Thoracic aorta (tissue), 2 donors: ENCODE results near the gene KCNQ2. TPM values are rescaled to one million over a fixed set of nuclear protein-coding genes. Genes with fewer than 3 reads are reported as not detected.
"Not testable (repeated sequence)": the region's sequence is repeated elsewhere in the genome, so short reads cannot be mapped to it uniquely, and the experiment has no call there.

Source experiments
- ATAC-seq: fragments of 150-250 bp; one replicate; pipeline ENCODE4 v1.8.0; 2017; ENCODE audit warnings: low read depth; ENCODE audit not compliant: insufficient number of reproducible peaks, low FRiP score
- DNase-seq: peaks from one replicate; pipeline ENCODE4 v3.0.0-alpha.2; 2020; ENCODE audit warnings: low spot score
- H3K27ac ChIP-seq, 2 donors: fragments of 200-600 bp; sonication (generic); 1 replicate in 1 of 2; 2 replicates in 1 of 2; pipeline ENCODE4 v1.5.1; 2016; ENCODE audit warnings: mild to moderate bottlenecking in 2 of 2, moderate library complexity in 2 of 2
- H3K27me3 ChIP-seq: fragments of 200-600 bp; sonication (generic); replicated peaks from 2 replicates; pipeline ENCODE4 v1.6.0; 2016; ENCODE audit warnings: mild to moderate bottlenecking; ENCODE audit not compliant: insufficient read depth
- H3K36me3 ChIP-seq: fragments of 200-600 bp; sonication (generic); one replicate; pipeline ENCODE4 v1.5.1; 2016
- H3K4me1 ChIP-seq, 2 donors: fragments of 200-600 bp; sonication (generic); 1 replicate in 1 of 2; 2 replicates in 1 of 2; pipeline versions ENCODE4 v1.5.1 to v1.6.0; 2016; ENCODE audit warnings: low read depth in 2 of 2, mild to moderate bottlenecking in 1 of 2; ENCODE audit not compliant: control insufficient read depth in 1 of 2
- H3K4me3 ChIP-seq: fragments of 200-600 bp; sonication (generic); 2 replicates; pipeline ENCODE4 v1.5.1; 2016; ENCODE audit warnings: mild to moderate bottlenecking
- H3K9me3 ChIP-seq: fragments of 200-600 bp; sonication (generic); 2 replicates; pipeline ENCODE4 v1.5.1; 2016
- total RNA-seq, 2 donors: library from RNA; depleted of rRNA; stranded (reverse); fragments of >200 nt; gene quantifications; one replicate each; pipeline versions ENCODE4 v1.1.0 to v1.2.3, GENCODE V29; 2016
- TF ChIP-seq, protein P1 (sequence below): fragments of 200-600 bp; sonication (generic); IDR thresholded peaks from one replicate; pipeline ENCODE4 v1.5.1; 2019; ENCODE audit warnings: antibody characterized with exemption

KCNQ2 gene
- total RNA-seq, 2 donors from 2014 or later: not detected

DNA sequence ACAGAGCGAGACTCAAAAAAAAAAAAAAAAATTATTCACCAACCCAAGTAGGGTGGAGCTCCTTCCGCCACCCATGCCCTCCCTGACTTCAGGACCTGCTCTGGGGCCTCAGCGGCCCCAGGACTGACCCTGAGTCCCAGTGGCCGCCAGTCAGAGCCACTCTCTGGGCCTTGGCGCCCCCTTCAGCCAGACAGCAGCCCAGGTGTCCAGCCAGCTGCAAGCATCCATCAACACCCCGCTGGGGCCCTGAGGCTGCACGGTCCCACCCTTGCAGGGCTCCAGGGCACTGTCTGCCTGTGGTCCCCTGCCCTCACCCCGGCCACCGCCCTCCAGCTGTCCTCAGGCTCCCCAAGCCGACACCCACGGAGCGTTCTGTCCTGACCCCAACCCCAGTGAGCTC lies 11.4 kb upstream of the KCNQ2 start:
- Histone ChIP-seq H3K27me3 (peaks cover 7% of the 10 kb centered on the region), H3K36me3 (no peaks in the 10 kb centered on the region), H3K27ac (no peak overlapping the region), H3K9me3 (no peaks in the 10 kb centered on the region), H3K4me1 (no peaks in the 10 kb centered on the region), H3K4me3 (no peak overlapping the region)
- TF ChIP-seq, protein P1, sequence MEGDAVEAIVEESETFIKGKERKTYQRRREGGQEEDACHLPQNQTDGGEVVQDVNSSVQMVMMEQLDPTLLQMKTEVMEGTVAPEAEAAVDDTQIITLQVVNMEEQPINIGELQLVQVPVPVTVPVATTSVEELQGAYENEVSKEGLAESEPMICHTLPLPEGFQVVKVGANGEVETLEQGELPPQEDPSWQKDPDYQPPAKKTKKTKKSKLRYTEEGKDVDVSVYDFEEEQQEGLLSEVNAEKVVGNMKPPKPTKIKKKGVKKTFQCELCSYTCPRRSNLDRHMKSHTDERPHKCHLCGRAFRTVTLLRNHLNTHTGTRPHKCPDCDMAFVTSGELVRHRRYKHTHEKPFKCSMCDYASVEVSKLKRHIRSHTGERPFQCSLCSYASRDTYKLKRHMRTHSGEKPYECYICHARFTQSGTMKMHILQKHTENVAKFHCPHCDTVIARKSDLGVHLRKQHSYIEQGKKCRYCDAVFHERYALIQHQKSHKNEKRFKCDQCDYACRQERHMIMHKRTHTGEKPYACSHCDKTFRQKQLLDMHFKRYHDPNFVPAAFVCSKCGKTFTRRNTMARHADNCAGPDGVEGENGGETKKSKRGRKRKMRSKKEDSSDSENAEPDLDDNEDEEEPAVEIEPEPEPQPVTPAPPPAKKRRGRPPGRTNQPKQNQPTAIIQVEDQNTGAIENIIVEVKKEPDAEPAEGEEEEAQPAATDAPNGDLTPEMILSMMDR: no peak
- no peak for ATAC-seq
- DNase-seq: no peak

DNA sequence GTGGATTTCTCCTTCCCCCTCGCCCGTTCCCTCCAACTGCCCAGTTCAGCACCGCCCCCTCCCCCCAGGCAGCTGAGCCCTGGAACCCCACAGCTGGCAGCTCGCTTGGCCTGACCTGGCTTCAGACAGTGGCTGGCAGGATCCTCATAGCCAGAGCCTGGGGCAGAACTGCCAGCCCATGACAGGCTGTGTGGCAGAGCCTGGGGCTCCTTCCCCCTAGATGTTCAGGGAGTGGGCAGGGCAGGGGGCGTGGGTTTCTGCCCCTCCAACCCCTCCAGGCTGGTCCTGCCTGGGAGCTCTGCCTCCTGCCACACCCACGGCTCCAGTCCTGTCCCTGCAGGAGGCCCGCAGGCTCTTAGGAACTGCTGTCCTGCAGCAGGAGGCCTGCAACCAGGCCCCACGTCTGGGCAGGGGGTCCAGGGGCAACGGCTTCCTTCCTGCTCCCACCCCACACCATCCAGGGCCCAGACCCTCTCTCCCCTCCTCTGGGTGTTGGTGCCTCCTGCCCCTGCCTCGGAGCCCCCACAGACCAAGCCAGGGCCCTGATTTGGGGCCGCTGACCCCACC lies 9.6 kb upstream of the KCNQ2 start:
- Histone ChIP-seq H3K4me1 (no peaks in the 10 kb centered on the region), H3K36me3 (no peaks in the 10 kb centered on the region), H3K9me3 (no peaks in the 10 kb centered on the region), H3K27me3 (no peaks in the 10 kb centered on the region), H3K4me3 (no peak overlapping the region), H3K27ac (no peak overlapping the region)
- DNase-seq (no peak), ATAC-seq (no peak)
- TF ChIP-seq, protein P1: no peak

DNA sequence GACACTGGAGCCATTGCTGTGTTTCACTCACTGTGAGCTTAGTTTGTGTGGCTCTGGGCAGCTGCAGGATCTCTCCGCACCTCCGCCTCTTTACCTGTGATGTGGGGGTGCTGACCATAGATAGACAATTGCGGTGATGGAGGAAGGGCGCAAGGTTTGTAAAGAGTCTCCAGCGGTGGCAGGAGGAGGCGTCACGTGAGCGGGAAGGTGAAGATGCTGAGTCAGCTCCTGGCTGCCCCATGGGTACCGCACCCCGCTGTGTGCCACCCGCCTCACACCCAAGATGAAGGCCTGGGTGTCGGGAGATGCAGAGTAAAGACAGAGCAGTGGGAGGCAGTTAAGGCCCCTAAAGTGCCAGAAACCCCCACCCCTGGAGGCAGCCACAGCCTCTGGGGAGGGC lies 9.0 kb upstream of the KCNQ2 start:
- Histone ChIP-seq H3K27me3 (no peaks in the 10 kb centered on the region), H3K4me3 (no peak overlapping the region), H3K9me3 (no peaks in the 10 kb centered on the region), H3K36me3 (no peaks in the 10 kb centered on the region), H3K4me1 (no peaks in the 10 kb centered on the region), H3K27ac (no peak overlapping the region)
- no peak for ATAC-seq
- no peak for DNase-seq
- TF ChIP-seq, protein P1: no peak

DNA sequence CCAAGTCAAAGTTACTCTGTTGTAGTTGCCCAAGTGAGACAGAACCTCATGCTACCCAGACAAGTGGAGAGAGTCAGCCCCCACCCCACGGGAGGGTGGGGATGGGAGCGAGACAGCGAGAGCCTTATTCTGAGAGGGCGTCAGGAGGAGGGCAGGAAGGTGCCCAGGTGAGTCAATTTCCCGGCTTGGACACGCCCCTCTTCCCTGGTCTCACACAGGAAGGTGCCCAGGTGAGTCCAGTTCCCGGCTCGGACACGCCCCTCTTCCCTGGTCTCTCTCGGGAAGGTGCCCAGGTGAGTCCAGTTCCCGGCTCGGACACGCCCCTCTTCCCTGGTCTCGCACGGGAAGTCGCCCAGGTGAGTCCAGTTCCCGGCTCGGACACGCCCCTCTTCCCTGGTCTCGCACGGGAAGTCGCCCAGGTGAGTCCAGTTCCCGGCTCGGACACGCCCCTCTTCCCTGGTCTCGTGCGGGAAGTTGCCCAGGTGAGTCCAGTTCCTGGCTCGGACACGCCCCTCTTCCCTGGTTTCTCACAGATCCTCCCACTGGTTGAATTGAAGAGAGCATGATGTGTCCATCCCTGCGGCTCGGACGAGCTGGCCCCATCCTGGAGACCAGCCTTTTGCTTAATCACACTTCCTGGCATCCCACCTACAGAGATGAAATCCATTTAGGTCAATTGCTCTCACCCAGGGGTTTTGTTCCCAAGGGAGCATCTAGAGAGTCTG lies 7.4 kb upstream of the KCNQ2 start:
- not testable (repeated sequence) for H3K27me3 ChIP-seq, H3K27ac ChIP-seq, H3K36me3 ChIP-seq, ATAC-seq, DNase-seq, H3K4me3 ChIP-seq, H3K4me1 ChIP-seq, H3K9me3 ChIP-seq

DNA sequence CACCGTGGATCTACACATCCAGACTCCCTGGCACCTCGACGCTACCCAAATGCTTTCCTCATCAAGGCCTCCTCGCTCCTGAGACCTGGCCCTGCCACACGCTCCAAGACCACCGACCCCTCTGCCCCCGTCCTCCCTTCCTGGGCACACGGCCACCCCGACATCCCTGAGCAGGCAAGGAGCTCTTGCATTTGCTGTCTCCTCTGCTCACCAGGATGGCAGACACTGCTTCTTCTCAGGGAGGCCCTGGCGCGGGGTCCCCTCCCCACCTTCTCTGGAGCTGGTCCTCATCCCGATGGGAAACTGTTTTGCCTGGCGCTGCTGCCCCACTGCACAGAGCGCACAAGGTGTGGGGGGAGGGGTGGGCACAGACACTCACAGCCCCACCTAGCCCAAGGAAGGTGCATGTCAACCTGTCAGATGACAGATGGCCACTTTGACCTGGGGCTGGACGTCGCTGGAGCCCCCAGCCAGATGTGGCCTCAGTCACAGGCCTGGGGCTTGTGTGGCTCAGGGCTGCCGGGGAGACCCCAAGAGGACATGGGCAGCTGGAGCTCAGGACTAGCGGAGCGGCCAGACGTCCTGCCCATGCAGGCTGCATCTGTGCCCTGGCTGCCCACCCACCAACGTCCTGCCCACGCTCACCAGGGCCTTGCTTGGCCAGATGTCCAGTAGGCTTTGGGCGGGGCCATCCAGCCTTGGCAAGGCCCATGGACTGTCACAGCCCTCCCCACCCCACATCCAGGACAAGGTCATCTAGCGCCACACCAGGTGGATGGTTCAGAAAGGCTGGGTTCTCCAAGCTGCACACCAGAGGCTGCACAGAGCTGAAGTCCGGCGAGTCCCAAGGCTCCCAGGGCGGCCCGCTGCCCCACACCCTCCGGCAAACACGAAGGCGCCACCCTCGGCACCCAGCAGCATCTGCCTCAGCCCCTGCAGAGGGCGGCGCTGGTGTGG lies 6.2 kb upstream of the KCNQ2 start:
- DNase-seq (no peak), ATAC-seq (no peak)
- Histone ChIP-seq H3K9me3 (no peaks in the 10 kb centered on the region), H3K27me3 (no peaks in the 10 kb centered on the region), H3K36me3 (no peaks in the 10 kb centered on the region), H3K4me1 (no peaks in the 10 kb centered on the region), H3K27ac (no peak overlapping the region), H3K4me3 (no peak overlapping the region)
- TF ChIP-seq, protein P1: no peak
